Cardiac muscle cell (in vitro differentiated cells and primary cell): ENCODE data around the gene IL17B. TPM values are rescaled to one million over a fixed set of nuclear protein-coding genes. Genes with fewer than 3 reads are reported as not detected.
A peak's percentile ranks its signal among the peaks of the same experiment; 100 is the strongest.

Source experiments
- DNase-seq, 2 donors: peaks; one replicate each; pipeline versions ENCODE4 v3.0.0 to v3.0.0-alpha.2; 2010 to 2017; ENCODE audit warnings: low read depth in 1 of 2, low spot score in 1 of 2
- H3K27ac ChIP-seq: fragments of 200-600 bp; sonication (generic); 2 replicates; pipeline ENCODE4 v1.5.1; 2016
- H3K27me3 ChIP-seq: fragments of 200-600 bp; sonication (generic); 2 replicates; pipeline ENCODE4 v1.6.0; 2016; ENCODE audit warnings: control low read depth
- H3K36me3 ChIP-seq: fragments of 200-600 bp; sonication (generic); 2 replicates; pipeline ENCODE4 v1.5.1; 2016; ENCODE audit warnings: control low read depth
- H3K4me1 ChIP-seq: fragments of 200-600 bp; sonication (generic); 2 replicates; pipeline ENCODE4 v1.8.1; 2017; ENCODE audit warnings: low read depth, mild to moderate bottlenecking, mixed run types
- H3K4me3 ChIP-seq: fragments of 200-600 bp; sonication (generic); 2 replicates; pipeline ENCODE4 v1.5.1; 2016; ENCODE audit warnings: mild to moderate bottlenecking
- H3K9me3 ChIP-seq: fragments of 200-600 bp; sonication (generic); 2 replicates; pipeline ENCODE4 v1.5.1; 2017; ENCODE audit warnings: low read depth, mild to moderate bottlenecking, control low read depth
- polyA plus RNA-seq: library from polyadenylated mRNA; unstranded; fragments of >200 nt; fragmentation: Nextera tagmentation; extraction: Ambion mirVana; gene quantifications from 2 replicates; pipeline ENCODE4 v1.2.1, GENCODE V29; 2016
- total RNA-seq: library from RNA; depleted of rRNA; stranded (reverse); fragments of >200 nt; gene quantifications from 2 replicates; pipeline ENCODE4 v1.2.3, GENCODE V29; 2016
- TF ChIP-seq, protein P1 (sequence below): IDR thresholded peaks from 2 replicates; pipeline ENCODE4 v1.5.1; 2012; ENCODE audit warnings: low read depth, mild to moderate bottlenecking, low read length

Gene IL17B
- total and polyA plus RNA-seq, 2 experiments from 2014 or later: 3.9 to 9.0 TPM

DNA sequence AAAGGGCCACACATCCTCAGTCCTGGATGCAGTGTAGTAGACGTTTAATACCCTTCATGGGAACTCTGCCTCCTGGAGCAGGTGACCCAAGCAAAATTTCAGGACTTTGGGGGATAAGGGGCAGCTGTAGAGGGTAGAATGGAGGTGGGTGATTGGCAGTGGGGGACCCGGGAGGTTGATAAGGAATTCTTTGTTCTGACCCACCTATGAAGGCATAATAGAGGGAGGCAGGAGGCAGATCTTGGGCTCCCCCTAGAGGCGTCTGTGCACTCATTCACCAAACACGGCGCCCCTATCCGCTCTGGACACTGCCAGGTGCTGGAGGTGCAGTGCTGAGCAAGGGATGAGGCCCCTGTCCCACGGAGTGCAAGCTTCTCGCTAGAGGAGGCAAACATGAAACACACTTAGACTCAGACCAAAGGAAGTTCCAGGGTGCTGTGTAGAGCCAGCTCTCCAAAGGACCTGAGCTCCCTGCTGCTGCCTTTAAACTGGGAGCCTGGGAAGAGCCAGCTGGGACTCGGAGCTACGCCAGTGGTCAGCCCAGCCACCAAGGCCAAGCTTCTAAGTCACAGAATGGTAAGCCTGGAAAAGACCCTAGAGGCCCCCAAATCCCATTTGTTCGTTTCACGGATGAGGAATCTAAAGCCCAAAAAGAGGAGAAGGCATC lies 7.7 kb downstream of the IL17B start:
- peak overlapping the region; percentile 86 for H3K27ac ChIP-seq
- no peaks in the 10 kb centered on the region for H3K36me3 ChIP-seq
- H3K27me3 ChIP-seq: no peaks in the 10 kb centered on the region
- H3K9me3 ChIP-seq: no peaks in the 10 kb centered on the region
- peaks cover 25% of the 10 kb centered on the region for H3K4me1 ChIP-seq
- DNase-seq: peak; percentile 63 to 74
- H3K4me3 ChIP-seq: no peak overlapping the region
- TF ChIP-seq, protein P1, sequence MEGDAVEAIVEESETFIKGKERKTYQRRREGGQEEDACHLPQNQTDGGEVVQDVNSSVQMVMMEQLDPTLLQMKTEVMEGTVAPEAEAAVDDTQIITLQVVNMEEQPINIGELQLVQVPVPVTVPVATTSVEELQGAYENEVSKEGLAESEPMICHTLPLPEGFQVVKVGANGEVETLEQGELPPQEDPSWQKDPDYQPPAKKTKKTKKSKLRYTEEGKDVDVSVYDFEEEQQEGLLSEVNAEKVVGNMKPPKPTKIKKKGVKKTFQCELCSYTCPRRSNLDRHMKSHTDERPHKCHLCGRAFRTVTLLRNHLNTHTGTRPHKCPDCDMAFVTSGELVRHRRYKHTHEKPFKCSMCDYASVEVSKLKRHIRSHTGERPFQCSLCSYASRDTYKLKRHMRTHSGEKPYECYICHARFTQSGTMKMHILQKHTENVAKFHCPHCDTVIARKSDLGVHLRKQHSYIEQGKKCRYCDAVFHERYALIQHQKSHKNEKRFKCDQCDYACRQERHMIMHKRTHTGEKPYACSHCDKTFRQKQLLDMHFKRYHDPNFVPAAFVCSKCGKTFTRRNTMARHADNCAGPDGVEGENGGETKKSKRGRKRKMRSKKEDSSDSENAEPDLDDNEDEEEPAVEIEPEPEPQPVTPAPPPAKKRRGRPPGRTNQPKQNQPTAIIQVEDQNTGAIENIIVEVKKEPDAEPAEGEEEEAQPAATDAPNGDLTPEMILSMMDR: peak; percentile 88

DNA sequence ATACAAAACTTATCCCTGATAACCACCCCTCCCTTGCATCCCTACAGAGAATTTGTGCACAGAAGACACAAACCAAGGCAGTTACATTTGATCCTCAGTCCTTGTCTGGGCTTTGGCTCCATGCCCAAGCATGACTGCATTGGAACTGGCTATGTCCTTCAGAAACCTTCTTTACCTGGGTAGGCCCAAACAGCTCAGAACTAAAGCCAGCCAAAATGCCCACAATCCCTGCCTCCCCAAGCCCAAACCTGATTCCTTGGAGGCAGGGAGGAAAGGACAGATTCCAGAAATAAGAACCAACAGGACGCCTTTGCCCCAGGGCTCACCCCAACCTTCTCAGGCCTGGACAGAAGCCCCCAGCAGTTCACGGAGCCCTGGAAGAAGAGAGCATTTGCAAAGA lies 8.2 kb downstream of the IL17B start:
- no peak overlapping the region for H3K4me3 ChIP-seq
- TF ChIP-seq, protein P1: no peak
- no peak overlapping the region for H3K27ac ChIP-seq
- no peaks in the 10 kb centered on the region for H3K9me3 ChIP-seq
- no peaks in the 10 kb centered on the region for H3K27me3 ChIP-seq
- no peaks in the 10 kb centered on the region for H3K36me3 ChIP-seq
- H3K4me1 ChIP-seq: peaks cover 25% of the 10 kb centered on the region
- no peak for DNase-seq

DNA sequence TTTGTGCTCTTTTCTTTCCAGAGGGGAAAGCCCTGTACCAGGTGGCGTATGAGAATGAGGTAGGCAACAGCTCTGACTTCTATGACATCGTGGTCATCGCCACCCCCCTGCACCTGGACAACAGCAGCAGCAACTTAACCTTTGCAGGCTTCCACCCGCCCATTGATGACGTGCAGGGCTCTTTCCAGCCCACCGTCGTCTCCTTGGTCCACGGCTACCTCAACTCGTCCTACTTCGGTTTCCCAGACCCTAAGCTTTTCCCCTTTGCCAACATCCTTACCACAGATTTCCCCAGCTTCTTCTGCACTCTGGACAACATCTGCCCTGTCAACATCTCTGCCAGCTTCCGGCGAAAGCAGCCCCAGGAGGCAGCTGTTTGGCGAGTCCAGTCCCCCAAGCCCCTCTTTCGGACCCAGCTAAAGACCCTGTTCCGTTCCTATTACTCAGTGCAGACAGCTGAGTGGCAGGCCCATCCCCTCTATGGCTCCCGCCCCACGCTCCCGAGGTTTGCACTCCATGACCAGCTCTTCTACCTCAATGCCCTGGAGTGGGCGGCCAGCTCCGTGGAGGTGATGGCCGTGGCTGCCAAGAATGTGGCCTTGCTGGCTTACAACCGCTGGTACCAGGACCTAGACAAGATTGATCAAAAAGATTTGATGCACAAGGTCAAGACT lies 11.0 kb downstream of the IL17B start:
- Histone ChIP-seq H3K36me3 (no peaks in the 10 kb centered on the region), H3K4me3 (no peak overlapping the region), H3K27me3 (no peaks in the 10 kb centered on the region), H3K27ac (no peak overlapping the region), H3K9me3 (no peaks in the 10 kb centered on the region), H3K4me1 (peaks cover 25% of the 10 kb centered on the region)
- DNase-seq: no peak
- TF ChIP-seq, protein P1: no peak

DNA sequence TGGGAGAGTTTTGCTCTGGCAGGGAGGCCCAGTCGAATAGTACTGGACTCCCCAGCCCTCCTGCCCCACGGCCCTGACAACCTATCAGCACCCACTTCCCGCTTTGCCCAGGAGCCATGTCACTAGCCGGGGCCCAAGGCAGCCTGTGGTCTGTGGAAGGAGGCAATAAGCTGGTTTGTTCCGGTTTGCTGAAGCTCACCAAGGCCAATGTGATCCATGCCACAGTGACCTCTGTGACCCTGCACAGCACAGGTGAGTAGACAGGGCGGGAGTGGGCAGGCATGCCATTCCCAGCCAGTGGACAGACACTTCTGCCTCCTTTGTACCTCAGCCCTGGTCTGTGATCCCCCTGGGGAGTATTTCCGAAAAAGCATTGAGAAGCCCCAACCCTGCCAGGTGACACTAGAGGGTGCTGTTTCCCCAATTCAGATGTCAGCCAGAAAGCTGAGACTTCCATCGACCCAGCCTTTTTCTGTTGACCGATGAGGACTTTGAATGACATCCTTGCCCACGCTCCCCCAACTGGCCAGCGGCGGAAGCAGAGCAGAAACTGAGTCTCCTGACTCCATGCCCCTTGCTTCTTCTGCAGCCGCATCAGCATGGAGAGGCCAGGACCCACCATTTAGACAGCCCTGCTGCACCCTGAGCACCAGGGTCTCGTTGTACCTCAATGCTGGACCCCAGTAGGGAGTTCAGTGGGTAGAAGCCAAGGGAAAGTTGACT lies 11.7 kb downstream of the IL17B start:
- TF ChIP-seq, protein P1: peak; percentile 91
- Histone ChIP-seq H3K27me3 (no peaks in the 10 kb centered on the region), H3K4me1 (peaks cover 18% of the 10 kb centered on the region), H3K27ac (no peak overlapping the region), H3K4me3 (no peak overlapping the region), H3K36me3 (no peaks in the 10 kb centered on the region), H3K9me3 (no peaks in the 10 kb centered on the region)
- peak; percentile 78 to 81 for DNase-seq

DNA sequence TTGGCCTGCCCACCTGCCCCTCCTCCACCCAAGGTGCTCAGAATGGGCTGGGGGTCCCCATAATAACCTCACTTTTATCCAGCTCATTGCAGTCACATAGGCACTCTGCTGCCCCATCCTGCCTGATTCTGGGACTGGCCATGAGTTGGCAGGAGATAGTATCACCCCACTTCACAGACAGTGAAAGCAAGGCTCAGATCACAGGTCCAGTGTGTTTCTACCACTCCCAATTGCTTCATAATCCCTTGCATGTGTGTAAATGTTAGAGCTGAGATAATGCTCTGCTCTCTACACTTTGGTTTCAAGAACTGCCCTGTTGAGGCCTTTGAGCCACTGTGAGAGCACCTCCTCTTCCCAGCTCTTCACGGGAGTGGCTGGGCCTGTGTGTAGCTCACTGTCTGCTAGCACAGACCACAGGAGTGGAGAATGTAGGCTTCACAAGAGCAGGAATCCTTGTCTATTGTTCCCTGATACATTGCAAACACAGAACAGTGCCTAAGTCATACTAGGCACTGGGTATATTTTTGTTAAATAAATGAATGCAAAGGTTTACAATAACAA lies 12.8 kb downstream of the IL17B start:
- H3K4me3 ChIP-seq: no peak overlapping the region
- H3K9me3 ChIP-seq: no peaks in the 10 kb centered on the region
- H3K36me3 ChIP-seq: no peaks in the 10 kb centered on the region
- H3K27ac ChIP-seq: no peak overlapping the region
- TF ChIP-seq, protein P1: no peak
- no peak for DNase-seq
- no peaks in the 10 kb centered on the region for H3K27me3 ChIP-seq
- peaks cover 7% of the 10 kb centered on the region for H3K4me1 ChIP-seq
